ENCODE results near the gene CAPN3. TPM values are rescaled to one million over a fixed set of nuclear protein-coding genes. Genes with fewer than 3 reads are reported as not detected.
A peak's percentile ranks its signal among the peaks of the same experiment; 100 is the strongest.

The CAPN3 gene
- total and polyA plus RNA-seq, 2 donors = 2.4 to 38.1 TPM

DNA sequence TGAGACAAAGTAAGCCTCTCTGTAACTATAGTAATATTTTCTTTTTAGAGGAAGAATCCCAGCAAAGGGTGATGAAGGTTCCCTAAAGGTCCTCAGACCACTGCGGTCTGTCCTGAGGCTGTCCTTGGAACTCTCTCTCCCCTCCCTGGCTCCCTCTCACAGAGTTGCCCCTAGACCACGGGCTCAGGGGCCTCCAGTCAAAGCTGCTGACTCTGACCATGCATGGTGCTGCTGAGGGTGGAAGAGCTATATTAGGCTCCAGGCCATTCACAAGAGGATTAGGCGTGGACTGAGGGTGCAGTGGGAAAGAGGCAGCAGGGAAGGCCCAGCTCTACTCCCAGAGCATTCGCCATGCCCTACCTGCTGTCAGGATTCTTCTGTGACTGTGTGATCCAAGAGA, 14.6 kb downstream of the CAPN3 start:
- Histone ChIP-seq H3K27ac (ENCODE audit: low read depth in 1 of 2, low read length in 1 of 2) (no peak overlapping the region), H3K36me3 (ENCODE audit: control insufficient read depth in 2 of 2, insufficient read depth in 2 of 2, low read length in 1 of 2) (no peaks in the 10 kb centered on the region), H3K27me3 (ENCODE audit: control insufficient read depth in 2 of 2, insufficient read depth in 1 of 2, low read length in 1 of 2) (no peaks in the 10 kb centered on the region), H3K9me3 (ENCODE audit: control insufficient read depth in 2 of 2, insufficient read depth in 1 of 2, low read length in 1 of 2) (peaks cover 0 to 3% of the 10 kb centered on the region in 2 donors), H3K4me1 (ENCODE audit: control insufficient read depth in 2 of 2, insufficient read depth in 2 of 2, low read length in 2 of 2) (no peaks in the 10 kb centered on the region), H3K4me3 (ENCODE audit: low read length in 2 of 2) (no peak overlapping the region)
- 82% methylated on average over 4 of the region's 4 CpGs for WGBS
- DNase-seq (ENCODE audit: low read depth in 6 of 9, low spot score in 9 of 9) = no peak

DNA sequence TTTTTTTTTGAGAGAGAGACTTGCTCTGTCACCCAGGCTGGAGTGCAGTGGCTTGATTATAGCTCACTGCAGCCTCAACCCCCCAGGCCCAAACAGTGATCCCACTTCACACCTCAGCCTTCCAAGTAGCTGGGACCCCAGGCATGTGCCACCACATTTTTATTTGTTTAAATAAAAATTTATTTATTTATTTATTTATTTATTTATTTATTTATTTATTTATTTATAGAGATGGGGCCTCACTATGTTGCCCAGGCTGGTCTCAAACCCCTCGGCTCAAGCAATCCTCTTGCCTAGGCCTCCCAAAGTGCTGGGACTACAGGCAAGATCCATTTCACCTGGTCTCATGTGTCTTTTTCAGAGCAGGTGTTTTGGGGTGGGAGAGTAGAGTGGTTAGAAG, 15.5 kb downstream of the CAPN3 start:
- Histone ChIP-seq H3K4me3 (ENCODE audit: low read length in 2 of 2) (no peak overlapping the region), H3K27ac (ENCODE audit: low read depth in 1 of 2, low read length in 1 of 2) (no peak overlapping the region), H3K27me3 (ENCODE audit: control insufficient read depth in 2 of 2, insufficient read depth in 1 of 2, low read length in 1 of 2) (no peaks in the 10 kb centered on the region), H3K36me3 (ENCODE audit: control insufficient read depth in 2 of 2, insufficient read depth in 2 of 2, low read length in 1 of 2) (no peaks in the 10 kb centered on the region), H3K9me3 (ENCODE audit: control insufficient read depth in 2 of 2, insufficient read depth in 1 of 2, low read length in 1 of 2) (peaks cover 0 to 3% of the 10 kb centered on the region in 2 donors), H3K4me1 (ENCODE audit: control insufficient read depth in 2 of 2, insufficient read depth in 2 of 2, low read length in 2 of 2) (no peaks in the 10 kb centered on the region)
- 93% methylated on average over 1 of the region's 1 CpG for WGBS
- no peak for DNase-seq (ENCODE audit: low read depth in 6 of 9, low spot score in 9 of 9)

DNA sequence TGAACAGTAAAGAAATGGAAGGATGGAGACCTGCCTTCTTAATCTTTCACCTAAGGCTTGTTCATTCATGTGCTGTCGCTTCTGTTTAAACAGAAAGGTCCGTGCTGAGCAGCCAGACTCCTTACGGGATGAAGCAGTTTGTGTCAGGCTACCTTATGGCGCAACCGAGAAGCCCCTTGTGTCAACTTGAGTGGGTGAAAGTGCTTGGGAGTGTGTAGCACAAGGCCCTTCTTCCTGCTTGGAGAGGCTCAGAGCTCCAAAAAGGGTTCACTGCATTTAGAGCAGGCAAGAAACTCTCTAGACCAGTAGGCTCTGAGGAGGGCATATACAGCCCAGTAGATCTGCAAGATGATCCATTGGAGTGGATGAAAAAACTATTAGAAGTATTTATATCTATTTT, 16.0 kb downstream of the CAPN3 start:
- Histone ChIP-seq H3K4me1 (ENCODE audit: control insufficient read depth in 2 of 2, insufficient read depth in 2 of 2, low read length in 2 of 2) (no peaks in the 10 kb centered on the region), H3K27me3 (ENCODE audit: control insufficient read depth in 2 of 2, insufficient read depth in 1 of 2, low read length in 1 of 2) (no peaks in the 10 kb centered on the region)
- WGBS = 98% methylated on average over 5 of the region's 5 CpGs

DNA sequence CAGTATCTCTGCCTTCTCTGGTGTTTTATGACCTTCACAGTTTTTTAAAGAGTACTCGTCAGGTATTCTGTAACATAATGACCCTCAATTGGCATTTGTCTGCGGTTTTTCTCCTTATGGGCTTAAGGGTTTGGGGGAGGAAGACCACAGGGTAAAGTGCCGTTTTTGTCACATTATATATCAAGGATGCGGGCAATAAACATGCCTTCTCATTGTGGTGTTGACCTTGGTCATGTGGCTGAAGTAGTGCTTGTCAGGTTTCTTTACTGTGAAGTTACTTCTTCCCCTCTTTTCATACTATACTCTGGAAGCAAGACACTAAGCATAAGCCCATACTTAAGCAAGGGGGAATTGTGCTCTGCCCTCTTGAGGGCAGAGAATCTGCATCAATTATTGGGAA, 16.6 kb downstream of the CAPN3 start:
- peaks cover 0 to 3% of the 10 kb centered on the region in 2 donors for H3K9me3 ChIP-seq (ENCODE audit: control insufficient read depth in 2 of 2, insufficient read depth in 1 of 2, low read length in 1 of 2)
- H3K27me3 ChIP-seq (ENCODE audit: control insufficient read depth in 2 of 2, insufficient read depth in 1 of 2, low read length in 1 of 2) = no peaks in the 10 kb centered on the region
- no peak overlapping the region for H3K27ac ChIP-seq (ENCODE audit: low read depth in 1 of 2, low read length in 1 of 2)
- H3K36me3 ChIP-seq (ENCODE audit: control insufficient read depth in 2 of 2, insufficient read depth in 2 of 2, low read length in 1 of 2) = no peaks in the 10 kb centered on the region
- 69% methylated on average over 4 of the region's 4 CpGs for WGBS
- H3K4me1 ChIP-seq (ENCODE audit: control insufficient read depth in 2 of 2, insufficient read depth in 2 of 2, low read length in 2 of 2) = no peaks in the 10 kb centered on the region
- H3K4me3 ChIP-seq (ENCODE audit: low read length in 2 of 2) = no peak overlapping the region
- DNase-seq (ENCODE audit: low read depth in 6 of 9, low spot score in 9 of 9) = no peak

More for the DNA sequence above, 16.0 kb downstream of the CAPN3 start:
- H3K4me3 ChIP-seq (ENCODE audit: low read length in 2 of 2) = no peak overlapping the region
- no peak for DNase-seq (ENCODE audit: low read depth in 6 of 9, low spot score in 9 of 9)
- peaks cover 0 to 3% of the 10 kb centered on the region in 2 donors for H3K9me3 ChIP-seq (ENCODE audit: control insufficient read depth in 2 of 2, insufficient read depth in 1 of 2, low read length in 1 of 2)
- no peaks in the 10 kb centered on the region for H3K36me3 ChIP-seq (ENCODE audit: control insufficient read depth in 2 of 2, insufficient read depth in 2 of 2, low read length in 1 of 2)
- no peak overlapping the region for H3K27ac ChIP-seq (ENCODE audit: low read depth in 1 of 2, low read length in 1 of 2)

DNA sequence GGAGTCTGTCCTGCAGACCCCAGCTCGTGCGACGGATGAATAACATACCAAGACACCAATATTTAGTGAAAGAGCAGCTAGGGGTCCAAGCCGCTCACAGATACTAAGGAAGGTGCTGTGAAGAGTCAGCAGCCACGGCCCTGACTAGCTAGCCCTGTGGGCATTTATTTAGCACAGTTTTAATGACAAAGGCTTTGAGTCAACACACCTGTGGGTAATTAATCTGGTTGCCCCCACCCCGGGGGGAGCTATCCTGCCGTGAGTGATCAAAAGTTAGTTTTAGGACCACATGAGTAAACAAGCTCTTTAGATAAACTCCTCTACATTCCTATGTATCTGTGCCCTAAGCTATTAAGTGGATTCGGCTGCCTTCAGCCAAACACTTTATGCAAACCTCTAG, 18.7 kb downstream of the CAPN3 start:
- no peak overlapping the region for H3K27ac ChIP-seq (ENCODE audit: low read depth in 1 of 2, low read length in 1 of 2)
- H3K9me3 ChIP-seq (ENCODE audit: control insufficient read depth in 2 of 2, insufficient read depth in 1 of 2, low read length in 1 of 2) = peaks cover 0 to 3% of the 10 kb centered on the region in 2 donors
- H3K4me1 ChIP-seq (ENCODE audit: control insufficient read depth in 2 of 2, insufficient read depth in 2 of 2, low read length in 2 of 2) = no peaks in the 10 kb centered on the region
- DNase-seq (ENCODE audit: low read depth in 6 of 9, low spot score in 9 of 9) = no peak
- 97% methylated on average over 8 of the region's 8 CpGs for WGBS
- H3K4me3 ChIP-seq (ENCODE audit: low read length in 2 of 2) = no peak overlapping the region
- no peaks in the 10 kb centered on the region for H3K36me3 ChIP-seq (ENCODE audit: control insufficient read depth in 2 of 2, insufficient read depth in 2 of 2, low read length in 1 of 2)
- H3K27me3 ChIP-seq (ENCODE audit: control insufficient read depth in 2 of 2, insufficient read depth in 1 of 2, low read length in 1 of 2) = no peaks in the 10 kb centered on the region

DNA sequence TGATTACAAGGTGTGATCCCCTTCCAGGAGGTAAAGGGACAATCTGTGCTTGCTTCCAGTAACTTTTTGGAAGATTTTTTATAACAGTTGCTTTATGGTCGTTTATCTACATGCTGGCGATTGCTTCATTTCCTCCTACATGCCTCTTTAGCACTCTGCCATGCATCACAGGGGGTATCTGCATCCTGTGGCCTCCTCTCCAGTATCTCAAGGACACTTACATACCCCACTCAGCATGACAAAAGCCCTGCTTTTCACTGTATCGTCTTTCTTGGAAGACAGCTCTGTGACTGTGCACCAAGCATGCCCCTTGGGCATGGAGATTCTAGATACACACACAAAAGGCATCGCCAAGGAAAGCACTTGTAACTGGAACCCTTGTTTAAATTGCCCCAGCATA, 25.3 kb downstream of the CAPN3 start:
- Histone ChIP-seq H3K9me3 (ENCODE audit: control insufficient read depth in 2 of 2, insufficient read depth in 1 of 2, low read length in 1 of 2) (no peaks in the 10 kb centered on the region), H3K36me3 (ENCODE audit: control insufficient read depth in 2 of 2, insufficient read depth in 2 of 2, low read length in 1 of 2) (no peaks in the 10 kb centered on the region), H3K4me3 (ENCODE audit: low read length in 2 of 2) (no peak overlapping the region), H3K27ac (ENCODE audit: low read depth in 1 of 2, low read length in 1 of 2) (no peak overlapping the region), H3K4me1 (ENCODE audit: control insufficient read depth in 2 of 2, insufficient read depth in 2 of 2, low read length in 2 of 2) (peaks cover 0 to 15% of the 10 kb centered on the region in 2 donors), H3K27me3 (ENCODE audit: control insufficient read depth in 2 of 2, insufficient read depth in 1 of 2, low read length in 1 of 2) (no peaks in the 10 kb centered on the region)
- DNase-seq (ENCODE audit: low read depth in 6 of 9, low spot score in 9 of 9) = no peak
- 82% methylated on average over 4 of the region's 4 CpGs for WGBS

DNA sequence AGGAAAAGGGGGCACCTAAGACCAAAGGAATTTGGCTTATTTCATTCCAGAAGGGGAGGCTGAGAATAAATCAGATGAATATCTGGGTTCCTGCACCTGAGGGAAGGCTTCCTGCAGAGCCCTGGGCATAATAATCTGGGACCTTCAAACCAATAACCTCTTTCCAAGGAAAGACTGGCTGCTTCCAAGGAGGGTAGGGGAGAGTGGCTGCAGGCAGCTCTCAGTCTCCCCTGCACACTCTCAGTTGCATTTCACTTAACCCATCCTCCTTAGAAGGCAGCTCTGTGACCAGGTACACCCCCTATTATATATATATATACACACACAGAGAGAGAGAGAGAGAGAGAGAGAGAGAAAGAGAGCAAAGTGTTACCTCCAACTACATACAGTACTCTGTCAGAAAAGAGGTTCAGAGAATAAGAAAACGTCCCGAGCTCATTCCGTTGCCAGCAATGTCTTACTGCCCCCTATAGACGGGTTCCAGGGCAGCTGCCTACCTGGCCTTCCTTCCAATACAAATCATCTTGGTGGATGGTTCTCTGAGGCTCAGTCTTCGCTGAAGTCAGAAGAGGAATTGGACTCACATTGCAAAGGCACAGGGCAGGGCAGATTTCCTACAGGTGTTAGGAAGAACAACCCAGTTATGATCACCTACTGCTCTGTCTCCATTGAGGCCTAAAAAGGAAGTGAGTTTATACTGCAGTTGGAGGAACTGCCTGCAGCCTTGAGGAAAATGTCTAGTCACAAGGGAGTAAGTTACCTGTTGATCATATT, 26.1 kb downstream of the CAPN3 start:
- DNase-seq (ENCODE audit: low read depth in 6 of 9, low spot score in 9 of 9) = peak in 7 of 9 donors; percentile 29 to 69 (median 40)
- no peak overlapping the region for H3K4me3 ChIP-seq (ENCODE audit: low read length in 2 of 2)
- WGBS = 66% methylated on average over 5 of the region's 5 CpGs
- H3K27ac ChIP-seq (ENCODE audit: low read depth in 1 of 2, low read length in 1 of 2) = peak overlapping the region in 1 of 2 donors; percentile 4
- H3K9me3 ChIP-seq (ENCODE audit: control insufficient read depth in 2 of 2, insufficient read depth in 1 of 2, low read length in 1 of 2) = no peaks in the 10 kb centered on the region
- peaks cover 0 to 15% of the 10 kb centered on the region in 2 donors for H3K4me1 ChIP-seq (ENCODE audit: control insufficient read depth in 2 of 2, insufficient read depth in 2 of 2, low read length in 2 of 2)
- H3K27me3 ChIP-seq (ENCODE audit: control insufficient read depth in 2 of 2, insufficient read depth in 1 of 2, low read length in 1 of 2) = no peaks in the 10 kb centered on the region
- no peaks in the 10 kb centered on the region for H3K36me3 ChIP-seq (ENCODE audit: control insufficient read depth in 2 of 2, insufficient read depth in 2 of 2, low read length in 1 of 2)

DNA sequence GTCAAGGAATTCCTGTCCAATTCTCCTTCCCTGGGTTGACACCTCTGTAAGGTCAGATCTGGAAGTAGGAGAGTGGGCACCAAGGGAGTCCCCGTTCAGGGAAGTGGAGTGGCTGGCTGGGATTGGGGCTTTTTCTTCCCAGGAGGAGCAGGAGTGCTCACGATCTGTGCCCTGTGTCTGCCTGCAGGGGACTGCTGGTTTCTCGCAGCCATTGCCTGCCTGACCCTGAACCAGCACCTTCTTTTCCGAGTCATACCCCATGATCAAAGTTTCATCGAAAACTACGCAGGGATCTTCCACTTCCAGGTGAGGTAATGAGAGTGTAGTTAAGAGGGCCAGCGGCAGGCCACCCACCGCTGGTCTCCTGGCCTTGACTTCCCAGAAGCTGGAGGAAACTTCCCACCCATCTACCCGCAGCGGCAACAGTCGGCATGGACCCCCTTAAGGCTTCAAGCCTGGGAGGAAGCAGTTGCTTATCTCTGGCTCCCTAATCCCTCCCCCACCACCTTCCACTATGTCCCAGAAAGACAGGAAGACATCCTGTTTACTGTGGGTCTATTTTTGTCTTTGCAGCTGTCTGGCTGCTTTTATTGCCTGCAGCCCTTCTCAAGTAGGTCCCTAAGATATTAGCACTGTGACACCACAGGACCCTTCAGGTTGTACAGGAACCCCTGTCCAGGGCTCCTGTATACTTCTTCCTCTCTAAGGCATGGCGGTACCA, 26.8 kb downstream of the CAPN3 start:
- Histone ChIP-seq H3K4me1 (ENCODE audit: control insufficient read depth in 2 of 2, insufficient read depth in 2 of 2, low read length in 2 of 2) (peaks cover 0 to 15% of the 10 kb centered on the region in 2 donors), H3K27ac (ENCODE audit: low read depth in 1 of 2, low read length in 1 of 2) (no peak overlapping the region), H3K9me3 (ENCODE audit: control insufficient read depth in 2 of 2, insufficient read depth in 1 of 2, low read length in 1 of 2) (no peaks in the 10 kb centered on the region), H3K4me3 (ENCODE audit: low read length in 2 of 2) (no peak overlapping the region), H3K36me3 (ENCODE audit: control insufficient read depth in 2 of 2, insufficient read depth in 2 of 2, low read length in 1 of 2) (no peaks in the 10 kb centered on the region), H3K27me3 (ENCODE audit: control insufficient read depth in 2 of 2, insufficient read depth in 1 of 2, low read length in 1 of 2) (no peaks in the 10 kb centered on the region)
- peak in 3 of 9 donors; percentile 16 to 27 (median 19) for DNase-seq (ENCODE audit: low read depth in 6 of 9, low spot score in 9 of 9)
- WGBS = 81% methylated on average over 12 of the region's 12 CpGs

DNA sequence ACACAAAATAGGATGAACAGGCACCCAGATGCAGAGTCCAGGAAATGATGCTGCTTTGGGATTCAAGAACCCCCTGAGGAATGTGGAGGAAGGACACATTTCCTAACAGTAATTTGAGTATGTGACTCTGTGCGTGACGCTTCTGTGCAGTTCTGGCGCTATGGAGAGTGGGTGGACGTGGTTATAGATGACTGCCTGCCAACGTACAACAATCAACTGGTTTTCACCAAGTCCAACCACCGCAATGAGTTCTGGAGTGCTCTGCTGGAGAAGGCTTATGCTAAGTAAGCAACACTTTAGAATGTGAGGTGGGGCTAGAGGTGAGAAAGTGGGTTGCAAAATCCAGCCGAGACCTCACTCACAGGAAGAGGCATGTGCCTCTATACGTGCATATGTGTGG, 28.3 kb downstream of the CAPN3 start:
- Histone ChIP-seq H3K27ac (ENCODE audit: low read depth in 1 of 2, low read length in 1 of 2) (no peak overlapping the region), H3K27me3 (ENCODE audit: control insufficient read depth in 2 of 2, insufficient read depth in 1 of 2, low read length in 1 of 2) (no peaks in the 10 kb centered on the region), H3K9me3 (ENCODE audit: control insufficient read depth in 2 of 2, insufficient read depth in 1 of 2, low read length in 1 of 2) (no peaks in the 10 kb centered on the region), H3K36me3 (ENCODE audit: control insufficient read depth in 2 of 2, insufficient read depth in 2 of 2, low read length in 1 of 2) (no peaks in the 10 kb centered on the region), H3K4me1 (ENCODE audit: control insufficient read depth in 2 of 2, insufficient read depth in 2 of 2, low read length in 2 of 2) (peaks cover 0 to 15% of the 10 kb centered on the region in 2 donors), H3K4me3 (ENCODE audit: low read length in 2 of 2) (no peak overlapping the region)
- WGBS = 94% methylated on average over 8 of the region's 8 CpGs
- DNase-seq (ENCODE audit: low read depth in 6 of 9, low spot score in 9 of 9) = no peak

All from thymus (tissue), 11 donors.